ENCODE results near the gene PRAF2. TPM values are rescaled to one million over a fixed set of nuclear protein-coding genes. Genes with fewer than 3 reads are reported as not detected.

PRAF2 gene
- total RNA-seq, 2 experiments from 2014 or later, result 17.1 to 21.0 TPM

DNA sequence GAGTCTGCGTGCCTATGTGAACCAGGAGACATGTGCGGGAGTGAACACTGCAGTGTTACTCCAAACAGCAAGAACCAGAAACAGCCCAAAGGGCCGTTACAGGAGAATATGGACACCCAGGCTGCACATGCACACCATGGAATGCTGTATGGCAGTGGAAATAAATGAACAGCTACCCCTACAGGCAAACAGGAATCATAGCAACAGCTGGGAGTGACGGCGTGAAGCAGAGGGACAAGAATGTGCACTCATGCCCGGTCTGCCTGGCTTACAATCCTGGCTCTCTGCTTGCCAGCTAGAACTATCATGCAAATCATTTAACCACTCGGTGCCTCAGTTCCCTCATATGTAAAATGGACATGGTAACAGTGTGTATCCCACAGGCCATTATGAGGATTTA lies 33.1 kb upstream of the PRAF2 start:
- H3K9me3 ChIP-seq (ENCODE audit: control insufficient read depth in 1 of 2, insufficient read depth in 1 of 2, low read length in 2 of 2), result no peaks in the 10 kb centered on the region
- ATAC-seq (ENCODE audit: poor library complexity) (peak; percentile 63), DNase-seq (peak in 4 of 14 experiments; percentile 5 to 34 (median 27))
- TF ChIP-seq, protein P1, sequence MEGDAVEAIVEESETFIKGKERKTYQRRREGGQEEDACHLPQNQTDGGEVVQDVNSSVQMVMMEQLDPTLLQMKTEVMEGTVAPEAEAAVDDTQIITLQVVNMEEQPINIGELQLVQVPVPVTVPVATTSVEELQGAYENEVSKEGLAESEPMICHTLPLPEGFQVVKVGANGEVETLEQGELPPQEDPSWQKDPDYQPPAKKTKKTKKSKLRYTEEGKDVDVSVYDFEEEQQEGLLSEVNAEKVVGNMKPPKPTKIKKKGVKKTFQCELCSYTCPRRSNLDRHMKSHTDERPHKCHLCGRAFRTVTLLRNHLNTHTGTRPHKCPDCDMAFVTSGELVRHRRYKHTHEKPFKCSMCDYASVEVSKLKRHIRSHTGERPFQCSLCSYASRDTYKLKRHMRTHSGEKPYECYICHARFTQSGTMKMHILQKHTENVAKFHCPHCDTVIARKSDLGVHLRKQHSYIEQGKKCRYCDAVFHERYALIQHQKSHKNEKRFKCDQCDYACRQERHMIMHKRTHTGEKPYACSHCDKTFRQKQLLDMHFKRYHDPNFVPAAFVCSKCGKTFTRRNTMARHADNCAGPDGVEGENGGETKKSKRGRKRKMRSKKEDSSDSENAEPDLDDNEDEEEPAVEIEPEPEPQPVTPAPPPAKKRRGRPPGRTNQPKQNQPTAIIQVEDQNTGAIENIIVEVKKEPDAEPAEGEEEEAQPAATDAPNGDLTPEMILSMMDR (IDR thresholded peaks at IDR 0.05), result no peak
- H3K4me1 ChIP-seq (ENCODE audit: insufficient read depth, low read length), result no peaks in the 10 kb centered on the region
- Mint-ChIP-seq H3K27me3 (no peaks in the 10 kb centered on the region), H3K9me3 (no peaks in the 10 kb centered on the region), H3K27ac (no peak overlapping the region), H3K36me3 (ENCODE audit: low read depth) (peaks cover 24% of the 10 kb centered on the region), H3K4me3 (no peak overlapping the region), H3K4me1 (ENCODE audit: low read depth) (no peaks in the 10 kb centered on the region)
- no peak overlapping the region for H3K27ac ChIP-seq (ENCODE audit: low read depth in 1 of 2, low read length in 2 of 2)
- CTCF ChIA-PET, result interaction anchor here (0.6 to 1.3 kb wide), 2 partner anchors 45 to 60 kb away, joined by 3 read pairs; no protein-coding TSS in a partner anchor
- intact Hi-C loops (cut with DNase I, micrococcal nuclease), result no loop called here
- no peaks in the 10 kb centered on the region for H3K27me3 ChIP-seq (ENCODE audit: control insufficient read depth in 1 of 2, insufficient read depth in 2 of 2, low read length in 2 of 2)
- POLR2A ChIA-PET, result interaction anchor here (0.6 kb wide), 1 partner anchor 195 kb away, joined by 3 read pairs; the partner anchor contains the start of gene SLC35A2
- peaks cover 10% of the 10 kb centered on the region for H3K36me3 ChIP-seq (ENCODE audit: insufficient read depth, low read length)
- H3K4me3 ChIP-seq (ENCODE audit: low read length), result no peak overlapping the region

DNA sequence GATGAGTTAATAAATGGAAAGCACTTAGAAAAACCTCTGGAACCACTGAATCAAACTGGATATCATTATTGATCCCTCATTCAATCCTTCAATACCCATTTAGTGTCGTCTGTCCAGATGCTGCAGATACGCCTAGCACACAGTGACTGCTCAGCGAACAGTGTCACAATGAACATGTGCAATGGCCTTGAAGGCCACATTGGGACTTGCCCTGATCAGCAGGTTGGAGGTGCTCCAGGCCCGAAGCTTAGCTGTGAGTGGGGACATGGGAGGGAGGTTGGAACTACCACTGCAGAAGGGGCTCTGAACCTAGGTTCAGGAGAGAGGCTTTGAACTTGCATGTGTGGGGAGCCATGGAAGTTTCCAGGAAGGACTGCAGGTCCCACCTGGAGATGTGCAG lies 32.5 kb upstream of the PRAF2 start:
- TF ChIP-seq, protein P1 (IDR thresholded peaks at IDR 0.05), result no peak
- H3K9me3 ChIP-seq (ENCODE audit: control insufficient read depth in 1 of 2, insufficient read depth in 1 of 2, low read length in 2 of 2), result no peaks in the 10 kb centered on the region
- POLR2A ChIA-PET, result no interaction called here
- H3K4me1 ChIP-seq (ENCODE audit: insufficient read depth, low read length), result peaks cover 6% of the 10 kb centered on the region
- intact Hi-C loops (cut with DNase I, micrococcal nuclease), result no loop called here
- H3K27ac Mint-ChIP-seq, result no peak overlapping the region
- peaks cover under 1% of the 10 kb centered on the region for H3K4me1 Mint-ChIP-seq (ENCODE audit: low read depth)
- H3K9me3 Mint-ChIP-seq, result no peaks in the 10 kb centered on the region
- no peaks in the 10 kb centered on the region for H3K27me3 Mint-ChIP-seq
- H3K36me3 ChIP-seq (ENCODE audit: insufficient read depth, low read length), result peaks cover 8% of the 10 kb centered on the region
- no peak overlapping the region for H3K4me3 ChIP-seq (ENCODE audit: low read length)
- no peak overlapping the region for H3K4me3 Mint-ChIP-seq
- CTCF ChIA-PET, result interaction anchor here (1.3 kb wide), 1 partner anchor 60 kb away, joined by 3 read pairs; no protein-coding TSS in a partner anchor
- H3K27me3 ChIP-seq (ENCODE audit: control insufficient read depth in 1 of 2, insufficient read depth in 2 of 2, low read length in 2 of 2), result no peaks in the 10 kb centered on the region
- ATAC-seq (ENCODE audit: poor library complexity) (no peak), DNase-seq (no peak)
- H3K27ac ChIP-seq (ENCODE audit: low read depth in 1 of 2, low read length in 2 of 2), result no peak overlapping the region
- peaks cover 21% of the 10 kb centered on the region for H3K36me3 Mint-ChIP-seq (ENCODE audit: low read depth)

DNA sequence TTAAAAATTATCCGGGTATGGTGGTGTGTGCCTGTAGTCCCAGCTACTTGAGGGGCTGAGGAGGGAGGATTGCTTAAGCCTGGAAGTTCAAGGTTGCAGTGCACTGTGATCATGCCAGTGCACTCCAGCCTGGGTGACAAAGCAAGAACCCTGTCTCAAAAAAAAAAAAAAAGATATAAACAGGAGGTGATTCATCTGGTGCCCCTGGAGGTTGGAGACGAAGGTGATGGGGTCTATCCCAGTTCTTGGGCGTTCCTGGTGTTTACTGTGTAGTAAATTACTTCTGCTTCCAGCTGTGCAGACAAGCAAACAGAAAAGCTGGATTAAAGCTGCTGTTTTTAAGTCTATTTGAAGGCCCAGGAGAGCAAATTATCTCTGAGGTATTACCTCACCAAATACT lies 29.8 kb upstream of the PRAF2 start:
- Histone ChIP-seq H3K36me3 (ENCODE audit: insufficient read depth, low read length) (no peaks in the 10 kb centered on the region), H3K27ac (ENCODE audit: low read depth in 1 of 2, low read length in 2 of 2) (no peak overlapping the region), H3K27me3 (ENCODE audit: control insufficient read depth in 1 of 2, insufficient read depth in 2 of 2, low read length in 2 of 2) (no peaks in the 10 kb centered on the region), H3K9me3 (ENCODE audit: control insufficient read depth in 1 of 2, insufficient read depth in 1 of 2, low read length in 2 of 2) (no peaks in the 10 kb centered on the region), H3K4me1 (ENCODE audit: insufficient read depth, low read length) (peaks cover 17% of the 10 kb centered on the region), H3K4me3 (ENCODE audit: low read length) (no peak overlapping the region)
- ATAC-seq (ENCODE audit: poor library complexity) (no peak), DNase-seq (no peak)
- H3K27ac Mint-ChIP-seq, result no peak overlapping the region
- CTCF ChIA-PET, result no interaction called here
- H3K36me3 Mint-ChIP-seq (ENCODE audit: low read depth), result peaks cover 14% of the 10 kb centered on the region
- intact Hi-C loops (cut with DNase I, micrococcal nuclease), result loop anchor here in 1 of 2 experiments (2.0 kb wide), 1 partner anchor 19 kb away; the partner anchor contains the start of gene GPKOW
- POLR2A ChIA-PET, result no interaction called here
- H3K4me1 Mint-ChIP-seq (ENCODE audit: low read depth), result peaks cover 11% of the 10 kb centered on the region
- H3K9me3 Mint-ChIP-seq, result no peaks in the 10 kb centered on the region
- H3K27me3 Mint-ChIP-seq, result no peaks in the 10 kb centered on the region
- TF ChIP-seq, protein P1 (IDR thresholded peaks at IDR 0.05), result no peak
- H3K4me3 Mint-ChIP-seq, result no peak overlapping the region

All from CD4-positive, alpha-beta T cell (primary cell).